T1000 (cell line): ENCODE measurements around the gene SH3BP5.
"Not testable (repeated sequence)": the region's sequence is repeated elsewhere in the genome, so short reads cannot be mapped to it uniquely, and the experiment has no call there.

Source experiments
- DNase-seq: peaks from one replicate; lab custom pipeline; 2025; ENCODE audit warnings: mixed read lengths; lab: John Stamatoyannopoulos, UW

The SH3BP5 gene, protein sequence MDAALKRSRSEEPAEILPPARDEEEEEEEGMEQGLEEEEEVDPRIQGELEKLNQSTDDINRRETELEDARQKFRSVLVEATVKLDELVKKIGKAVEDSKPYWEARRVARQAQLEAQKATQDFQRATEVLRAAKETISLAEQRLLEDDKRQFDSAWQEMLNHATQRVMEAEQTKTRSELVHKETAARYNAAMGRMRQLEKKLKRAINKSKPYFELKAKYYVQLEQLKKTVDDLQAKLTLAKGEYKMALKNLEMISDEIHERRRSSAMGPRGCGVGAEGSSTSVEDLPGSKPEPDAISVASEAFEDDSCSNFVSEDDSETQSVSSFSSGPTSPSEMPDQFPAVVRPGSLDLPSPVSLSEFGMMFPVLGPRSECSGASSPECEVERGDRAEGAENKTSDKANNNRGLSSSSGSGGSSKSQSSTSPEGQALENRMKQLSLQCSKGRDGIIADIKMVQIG

DNA sequence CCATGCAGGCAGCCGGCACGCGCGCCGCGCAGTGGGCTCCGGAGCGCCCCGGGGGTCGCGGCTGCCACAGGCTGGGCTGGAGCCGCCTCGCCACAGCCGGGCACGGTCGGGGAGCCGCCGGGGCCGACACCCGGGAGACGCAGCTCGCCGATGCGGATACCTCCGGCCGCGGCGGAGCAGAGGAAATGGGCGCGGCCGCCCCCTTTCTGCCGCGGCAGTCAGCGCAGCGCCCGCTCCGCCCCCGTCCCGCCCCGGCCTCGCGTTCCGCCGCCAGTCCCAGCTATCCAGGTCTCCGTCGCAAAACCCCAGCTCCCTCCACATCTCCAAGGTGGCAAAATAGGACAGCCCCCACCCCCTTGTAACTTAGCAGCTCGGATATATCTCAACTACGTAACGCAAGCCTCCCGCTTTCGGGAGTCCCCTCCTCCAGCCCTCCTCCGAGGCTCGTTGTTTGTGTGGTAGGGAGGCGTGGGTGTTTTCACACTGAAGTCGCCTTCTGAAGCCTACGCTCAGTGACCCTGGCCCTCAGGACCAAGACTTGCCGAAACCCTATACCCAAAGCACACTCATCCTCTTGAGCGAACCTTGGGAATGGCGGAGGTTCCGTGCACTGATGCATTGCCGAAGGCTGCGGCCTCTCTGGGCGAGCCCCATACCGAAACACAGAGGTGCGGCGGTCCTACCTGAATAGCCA, at the start of gene SH3BP5:
Gene SH3BP5, minus strand, starts transcription at position 182 of the 694 bp plus-strand sequence. Its CDS starts 178 bp downstream, at position 4.
- DNase-seq = peak; percentile 48

DNA sequence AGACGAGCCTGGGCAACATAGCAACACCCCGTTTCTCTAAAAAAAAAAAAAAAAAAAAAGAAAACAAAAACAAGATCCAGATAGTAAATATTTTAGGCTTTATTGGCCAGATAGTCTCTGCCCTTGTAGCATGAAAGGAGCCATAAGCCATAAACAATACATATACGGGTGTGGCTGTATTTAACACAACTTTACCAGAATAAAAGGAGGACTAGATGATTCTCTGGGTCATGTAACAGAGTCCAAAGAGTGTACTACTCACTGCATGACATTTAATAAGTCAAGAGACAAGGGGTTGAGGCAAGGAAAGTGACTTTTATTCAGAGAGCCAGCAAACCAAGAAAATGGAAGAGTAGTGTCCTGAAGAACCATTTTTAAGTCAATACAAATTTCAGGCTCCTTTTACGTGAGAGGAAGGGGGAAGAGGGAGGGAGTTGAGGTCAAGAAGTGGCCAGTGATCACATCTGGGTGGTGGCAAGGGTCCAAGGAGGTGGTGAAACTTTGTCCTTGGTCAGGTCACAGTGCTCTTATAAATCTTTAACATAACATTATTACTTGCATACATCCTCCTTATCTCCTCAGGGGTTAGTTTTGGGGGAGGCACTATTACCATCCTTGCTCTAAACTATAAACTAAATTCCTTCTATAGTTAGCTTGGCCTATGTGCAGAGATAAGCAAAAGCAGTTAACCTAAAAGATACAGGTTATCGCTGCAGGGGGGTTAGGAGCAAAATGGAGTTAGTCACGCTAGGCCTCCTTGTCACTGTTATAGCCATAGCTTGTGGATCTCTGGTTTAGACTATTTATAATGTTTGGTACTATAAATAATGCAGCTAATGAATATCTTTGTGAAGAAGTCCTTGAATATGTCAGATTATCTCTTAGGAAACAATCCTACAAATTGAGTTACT, 48.8 kb upstream of the SH3BP5 start:
- no peak for DNase-seq

DNA sequence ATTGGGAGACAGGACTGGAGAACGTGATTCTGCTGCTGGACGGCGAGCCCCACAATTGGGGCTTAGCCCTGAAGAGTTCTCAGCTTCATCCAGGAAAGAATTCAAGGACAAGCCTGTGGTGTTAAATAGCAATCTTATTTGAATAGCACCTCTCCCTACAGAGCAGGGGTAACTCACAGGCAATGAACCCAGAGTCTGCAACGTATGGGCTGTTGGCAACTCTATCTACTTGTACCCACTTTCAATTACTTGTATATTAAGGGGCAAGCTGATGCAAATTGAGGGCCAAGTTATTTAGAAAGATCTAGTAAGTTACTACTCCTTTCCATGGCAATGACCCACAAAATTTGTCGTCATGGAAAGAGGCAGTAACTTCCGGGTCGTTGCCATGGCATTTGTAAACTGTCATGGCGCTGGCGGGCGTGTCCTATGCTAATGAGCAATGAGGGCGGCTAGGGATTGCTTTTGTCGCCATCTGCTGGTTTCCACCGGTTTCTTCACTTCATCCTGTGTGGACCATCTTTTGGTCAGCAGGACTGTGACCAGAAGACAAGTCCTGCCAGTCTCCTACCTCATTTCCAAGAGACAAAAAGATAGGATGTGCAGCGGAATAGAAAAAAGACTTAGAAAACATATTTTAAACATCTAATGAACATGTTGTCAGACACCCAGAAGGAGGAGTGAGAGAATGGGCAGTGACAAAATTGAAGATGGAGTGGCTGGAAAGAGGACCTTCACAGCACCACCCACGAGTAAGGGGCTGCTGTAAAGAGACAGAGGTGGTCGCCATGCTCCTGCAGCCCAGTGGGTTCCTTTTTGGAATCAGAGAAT, 45.8 kb upstream of the SH3BP5 start:
- DNase-seq = peak; percentile 90

DNA sequence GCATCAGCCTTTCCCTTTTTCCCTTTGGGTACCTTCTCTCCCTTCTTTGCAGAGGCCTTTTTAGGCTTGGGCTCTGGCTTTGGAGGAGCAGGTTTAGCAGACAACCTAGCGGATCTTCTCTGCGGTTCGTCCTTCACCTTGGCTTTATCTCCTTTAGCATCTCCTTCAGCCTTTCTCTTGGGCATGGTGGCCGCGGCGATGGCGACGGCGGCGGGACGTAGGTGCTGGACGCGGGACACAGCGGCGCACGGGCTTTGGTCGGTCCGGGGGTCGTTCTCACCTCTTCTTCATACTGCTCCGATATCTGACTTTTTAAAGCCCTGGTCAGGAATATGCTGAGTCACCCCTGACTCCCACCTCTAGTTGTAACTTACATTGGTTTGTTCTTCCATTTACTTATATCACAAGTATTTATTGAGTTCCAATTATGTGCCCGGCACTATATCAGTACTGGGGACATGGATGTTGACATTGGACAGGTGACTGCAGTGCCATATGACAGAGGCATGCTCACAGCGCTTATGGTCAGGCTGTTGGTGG, 43.1 kb upstream of the SH3BP5 start:
- no peak for DNase-seq

DNA sequence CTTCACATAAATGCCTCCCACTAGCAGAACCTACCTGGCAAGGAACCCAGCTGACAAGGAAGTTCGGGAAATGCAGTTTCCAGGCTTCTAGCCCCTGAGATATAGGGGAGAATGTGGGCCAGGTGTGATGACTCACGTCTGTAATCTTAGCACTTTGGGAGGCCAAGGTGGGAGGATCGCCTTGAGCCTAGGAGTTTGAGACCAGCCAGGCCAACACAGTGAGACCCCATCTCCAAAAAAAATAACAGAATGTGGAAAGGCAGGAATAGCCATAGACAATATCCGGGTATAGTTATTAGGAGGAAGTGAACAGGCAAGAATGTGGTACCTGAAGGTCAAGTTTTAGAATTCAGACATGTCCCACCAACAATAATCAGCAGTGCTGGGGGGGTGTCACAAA, 40.5 kb upstream of the SH3BP5 start:
- DNase-seq = no peak

DNA sequence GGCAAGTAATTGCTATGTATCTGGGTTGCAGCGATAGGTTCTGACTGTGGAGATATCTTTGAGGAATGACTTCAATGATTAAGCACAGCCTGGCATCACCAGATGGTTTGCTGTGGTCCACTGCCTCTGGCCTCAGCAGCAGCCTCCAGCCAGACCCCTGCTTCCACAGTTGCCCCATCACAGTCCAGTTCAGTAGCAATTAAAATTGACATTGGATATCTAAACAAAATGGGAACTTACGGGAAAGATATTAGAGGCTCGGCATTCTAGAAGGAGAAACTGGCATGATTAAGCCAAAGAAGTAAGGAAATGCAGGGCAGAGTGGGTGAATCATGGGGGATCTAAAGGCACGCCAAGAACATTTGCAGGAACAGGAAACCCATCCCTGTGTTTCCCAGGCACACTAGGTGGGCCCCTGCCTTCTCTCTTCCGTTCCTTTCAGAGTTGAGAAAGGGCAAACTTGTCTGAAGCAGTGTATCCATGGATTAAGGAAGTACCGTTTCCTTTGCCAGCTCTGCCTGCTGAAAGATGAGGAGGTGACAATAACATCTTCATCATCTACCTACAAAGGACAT, 36.3 kb upstream of the SH3BP5 start:
- DNase-seq = no peak

DNA sequence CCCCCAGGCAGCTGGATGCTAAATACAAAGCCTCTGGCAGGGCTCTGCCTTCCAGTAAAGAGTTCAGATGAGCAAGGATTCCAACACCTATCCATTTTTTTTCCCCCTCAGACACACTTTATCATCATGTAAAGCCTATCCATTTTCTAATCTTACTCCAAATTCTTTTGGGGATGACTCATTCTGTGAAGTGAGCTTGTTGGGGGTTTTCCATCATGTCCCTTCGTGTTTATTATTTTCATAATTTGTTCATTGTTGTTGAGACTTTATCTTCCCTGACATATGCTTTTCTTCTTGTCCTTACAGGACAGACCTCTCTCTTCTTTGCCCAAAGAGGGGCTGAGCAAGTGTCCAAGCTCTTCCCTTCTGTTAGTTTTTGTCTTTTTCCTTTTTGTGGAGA, 34.7 kb upstream of the SH3BP5 start:
- no peak for DNase-seq

DNA sequence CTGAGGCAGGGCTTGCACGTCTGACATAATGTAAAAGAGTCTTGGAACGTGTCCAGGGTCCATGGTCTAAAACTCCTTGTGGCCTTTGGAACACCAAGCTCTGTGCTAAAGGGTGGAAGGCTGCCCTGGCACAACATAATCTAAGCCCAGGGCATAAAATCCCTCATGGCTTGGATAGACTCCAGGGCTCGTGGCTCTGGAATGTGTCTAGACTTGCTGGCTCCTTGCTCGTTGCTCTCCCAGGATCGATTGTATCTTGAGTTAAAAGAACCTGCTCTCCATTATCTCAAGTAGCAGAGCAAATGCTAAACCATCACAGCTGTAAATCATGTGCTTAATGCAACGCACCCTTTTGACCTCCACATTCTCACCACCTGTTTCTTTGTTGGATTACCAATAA, 31.7 kb upstream of the SH3BP5 start:
- not testable (repeated sequence) for DNase-seq

DNA sequence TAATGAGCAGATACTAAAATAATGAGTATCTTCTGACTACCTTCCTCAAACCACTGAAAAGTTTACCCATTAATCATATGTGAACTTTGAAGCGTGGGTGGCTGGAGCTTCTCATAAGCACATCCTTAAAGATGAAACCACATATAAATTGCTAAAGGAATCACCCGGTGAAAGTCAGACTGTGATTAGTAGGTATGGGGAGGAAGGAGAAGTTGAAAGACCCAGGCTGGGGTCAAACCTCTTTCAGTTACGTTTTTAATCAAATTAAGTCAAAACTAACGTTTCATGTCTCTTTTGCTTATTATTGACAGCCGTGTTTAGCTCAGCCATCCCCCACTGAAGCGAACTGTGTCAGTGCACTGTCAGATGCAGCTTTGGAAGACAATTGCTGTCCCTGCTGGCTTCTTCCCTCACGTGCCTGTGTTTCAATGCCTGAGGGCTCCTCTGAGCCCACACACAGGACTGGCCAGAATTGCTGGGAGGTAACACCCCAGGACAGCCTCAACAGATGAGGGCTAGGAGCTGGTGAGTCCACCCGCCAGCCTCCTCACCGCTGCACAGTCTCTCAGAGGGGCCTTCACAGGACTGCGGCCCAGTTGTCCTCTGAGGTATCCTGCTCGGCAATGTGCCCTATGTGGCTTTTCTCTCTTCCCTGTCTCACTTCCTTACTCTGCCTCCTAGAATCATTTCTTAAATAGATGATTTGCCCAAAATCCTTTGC, 29.3 kb upstream of the SH3BP5 start:
- DNase-seq = no peak

DNA sequence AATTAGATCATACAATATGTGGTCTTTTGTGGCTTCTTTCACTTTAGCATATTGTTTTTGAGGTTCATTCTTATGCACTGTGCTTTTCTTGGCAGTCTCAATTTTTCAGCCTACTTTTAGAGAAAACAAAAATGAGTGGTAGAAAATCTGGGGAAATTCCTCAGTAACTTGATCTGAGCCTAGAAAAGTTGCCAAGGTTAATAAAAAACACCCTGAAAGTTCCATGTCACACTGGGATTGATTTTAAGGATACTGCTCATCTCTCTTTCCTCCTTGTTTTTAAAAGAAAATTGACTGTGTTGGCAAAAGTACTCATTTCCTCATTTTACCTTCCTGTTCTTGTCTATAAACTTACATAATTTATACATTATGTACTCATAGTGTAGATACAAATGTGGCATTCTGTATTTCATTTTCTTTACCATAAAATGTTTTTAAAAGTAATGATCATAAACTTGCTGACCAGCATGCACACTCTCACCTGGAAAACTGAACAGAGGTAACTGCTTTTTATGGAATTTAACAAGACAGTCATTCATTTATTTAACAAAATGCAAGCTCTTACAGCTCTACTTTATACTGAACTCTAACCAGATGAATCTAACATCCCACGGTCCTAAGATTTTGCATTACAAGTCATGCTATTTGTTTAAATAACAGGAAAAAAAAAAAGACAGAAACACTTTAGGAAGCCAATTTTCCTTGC, 28.6 kb upstream of the SH3BP5 start:
- DNase-seq = no peak

DNA sequence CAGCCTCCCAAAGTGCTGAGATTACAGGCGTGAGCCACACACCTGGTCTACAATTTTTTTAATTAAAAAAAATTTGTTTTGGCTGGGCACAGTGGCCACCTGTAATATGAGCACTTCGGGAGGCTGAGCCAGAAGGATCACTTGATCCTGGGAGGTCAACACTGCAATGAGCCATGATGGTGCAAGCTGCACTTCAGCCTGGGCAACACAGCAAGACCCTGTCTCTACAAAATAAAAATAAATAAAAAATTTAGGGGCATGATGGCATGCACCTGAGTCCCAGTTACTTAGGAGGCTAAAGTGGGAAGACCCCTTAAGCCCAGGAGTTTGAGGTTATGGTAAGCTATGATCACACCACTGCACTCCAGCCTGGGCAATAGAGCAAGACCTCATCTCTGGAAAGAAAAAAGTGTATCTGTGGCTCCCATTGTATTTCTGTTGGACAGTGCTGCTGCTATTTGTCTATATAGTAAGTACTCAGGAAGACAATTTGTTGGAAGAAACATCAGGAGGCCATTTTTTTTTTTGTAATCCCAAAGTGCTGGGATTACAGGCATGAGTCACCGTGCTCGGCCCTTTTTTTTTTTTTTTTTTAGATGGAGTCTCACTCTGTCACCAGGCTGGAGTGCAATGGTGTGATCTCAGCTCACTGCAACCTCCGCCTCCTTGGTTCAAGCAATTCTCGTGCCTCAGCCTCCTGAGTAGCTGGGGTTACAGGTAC, 27.5 kb upstream of the SH3BP5 start:
- DNase-seq = no peak

DNA sequence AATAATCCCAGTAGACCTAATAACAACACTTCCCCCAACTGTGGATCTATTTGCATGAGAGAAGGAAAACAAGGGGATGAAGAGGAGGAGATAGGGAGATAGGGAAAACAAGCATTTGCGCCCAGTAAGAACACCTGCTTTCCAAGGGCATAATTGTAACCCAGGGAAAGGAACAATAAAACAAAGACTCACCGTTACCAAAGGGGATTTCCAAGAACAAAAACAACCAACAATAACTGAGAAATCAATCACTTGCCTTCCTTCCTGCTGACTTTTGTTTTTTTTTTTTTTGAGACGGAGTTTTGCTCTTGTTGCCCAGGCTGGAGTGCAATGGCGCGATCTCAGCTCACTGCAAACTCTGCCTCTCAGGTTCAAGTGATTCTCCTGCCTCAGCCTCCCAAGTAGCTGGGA, 24.3 kb upstream of the SH3BP5 start:
- DNase-seq = not testable (repeated sequence)

DNA sequence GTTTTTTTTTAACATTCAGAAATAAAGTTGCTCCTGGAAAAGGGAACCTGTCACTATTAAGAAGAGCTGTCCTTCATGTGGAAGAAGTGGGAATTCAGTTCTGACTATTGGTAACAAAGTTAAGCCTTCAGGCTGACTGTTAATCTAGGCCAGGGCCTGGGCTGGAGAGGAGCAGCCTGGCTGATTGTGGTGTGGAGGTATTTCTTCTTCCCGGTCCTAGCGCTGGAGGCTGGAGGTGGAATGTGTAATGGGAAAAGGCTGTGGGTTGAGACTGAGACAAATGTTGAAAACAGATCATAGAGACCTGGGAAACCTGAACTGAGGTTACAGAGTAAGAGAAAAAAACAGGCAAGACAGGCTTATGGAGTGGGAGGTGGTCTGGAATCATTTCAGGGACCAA, 23.8 kb upstream of the SH3BP5 start:
- DNase-seq = no peak

DNA sequence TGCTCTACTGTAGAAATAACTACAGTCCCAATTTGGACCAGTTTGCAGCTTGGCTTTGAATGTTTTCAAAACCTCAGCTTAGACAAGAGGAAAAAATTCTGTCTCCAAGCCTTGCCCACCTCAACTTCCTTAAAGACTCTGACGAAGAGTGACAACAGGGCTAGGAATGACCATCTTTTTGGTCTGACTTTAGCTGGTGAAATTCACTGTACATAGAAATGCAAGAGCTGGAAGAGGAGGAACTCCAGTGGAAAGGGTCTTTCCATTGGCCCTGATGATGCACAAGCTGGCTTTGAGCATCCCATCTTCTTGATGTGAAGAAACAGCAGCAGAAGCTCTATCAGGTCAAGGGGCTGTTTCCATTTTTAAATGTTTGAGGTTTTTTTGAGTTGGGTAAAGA, 22.7 kb upstream of the SH3BP5 start:
- DNase-seq = no peak

DNA sequence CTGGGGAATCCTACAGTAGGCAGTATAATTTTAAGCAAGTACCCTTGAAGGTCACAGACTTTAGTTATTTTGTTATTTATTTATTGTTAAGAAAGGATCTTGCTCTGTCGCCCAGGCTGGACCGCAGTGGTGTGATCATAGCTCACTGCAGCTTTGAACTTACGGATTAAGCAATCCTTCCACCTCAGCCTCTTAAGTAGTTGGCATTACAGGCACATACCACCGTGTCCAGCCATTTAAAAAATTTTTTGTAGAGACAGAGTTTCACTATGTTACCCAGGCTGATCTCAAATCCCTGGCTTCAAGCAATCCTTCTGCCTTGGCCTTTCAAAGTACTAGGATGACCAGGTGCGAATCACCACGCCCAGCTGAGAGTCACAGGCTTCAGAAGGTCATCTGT, 22.1 kb upstream of the SH3BP5 start:
- no peak for DNase-seq

DNA sequence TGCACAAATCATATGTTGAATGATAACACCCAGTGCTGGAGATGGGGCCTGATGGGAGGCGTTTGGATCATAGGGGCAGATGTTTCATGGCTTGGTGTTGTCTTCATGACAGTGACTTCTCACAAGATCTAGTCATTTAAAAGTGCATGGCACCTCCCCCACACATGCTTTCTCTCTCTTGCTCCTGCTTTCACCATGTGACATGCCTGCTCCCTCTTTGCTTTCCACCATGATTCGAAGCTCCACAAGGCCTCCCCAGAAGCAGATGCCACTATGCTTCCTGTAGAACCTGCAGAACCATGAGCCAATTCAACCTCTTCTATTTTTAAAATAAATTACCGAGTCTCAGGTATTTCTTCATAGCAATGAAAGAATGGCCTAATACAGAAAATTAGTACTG, 17.8 kb upstream of the SH3BP5 start:
- DNase-seq = no peak

DNA sequence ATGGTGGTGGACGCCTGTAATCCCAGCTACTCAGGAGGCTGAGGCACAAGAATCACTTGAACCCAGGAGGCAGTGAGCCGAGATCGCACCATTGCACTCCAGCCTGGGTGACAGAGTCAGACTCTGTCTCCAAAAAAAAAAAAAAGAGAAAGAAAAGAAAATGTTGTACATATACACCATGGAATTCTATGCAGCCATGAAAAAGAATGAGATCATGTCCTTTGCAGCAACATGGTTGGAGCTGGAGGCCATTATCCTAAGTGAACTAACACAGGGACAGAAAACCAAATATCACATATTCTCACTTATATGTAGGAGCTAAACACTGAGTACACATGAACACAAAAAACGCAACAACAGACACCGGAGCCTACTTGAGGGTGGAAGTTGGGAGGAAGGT, 17.1 kb upstream of the SH3BP5 start:
- not testable (repeated sequence) for DNase-seq

DNA sequence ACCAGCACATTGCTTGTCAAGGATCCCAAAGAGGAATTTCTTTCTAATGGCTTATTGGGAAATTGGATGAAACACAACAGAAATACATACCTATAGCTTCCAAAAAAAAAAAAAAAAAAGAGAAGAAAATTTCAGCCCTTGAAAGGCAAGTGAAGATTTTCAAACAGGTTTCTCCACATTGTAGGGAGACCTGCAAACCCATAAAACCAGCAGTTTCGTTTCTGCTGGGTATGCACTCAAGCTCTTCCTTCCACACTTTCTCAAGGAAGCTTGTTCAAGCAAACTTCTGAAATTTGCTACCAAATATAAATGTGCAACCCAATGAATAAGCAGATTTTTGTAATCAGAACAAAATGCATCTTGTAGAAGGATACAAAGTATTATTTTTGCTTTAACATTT, 15.9 kb upstream of the SH3BP5 start:
- no peak for DNase-seq

DNA sequence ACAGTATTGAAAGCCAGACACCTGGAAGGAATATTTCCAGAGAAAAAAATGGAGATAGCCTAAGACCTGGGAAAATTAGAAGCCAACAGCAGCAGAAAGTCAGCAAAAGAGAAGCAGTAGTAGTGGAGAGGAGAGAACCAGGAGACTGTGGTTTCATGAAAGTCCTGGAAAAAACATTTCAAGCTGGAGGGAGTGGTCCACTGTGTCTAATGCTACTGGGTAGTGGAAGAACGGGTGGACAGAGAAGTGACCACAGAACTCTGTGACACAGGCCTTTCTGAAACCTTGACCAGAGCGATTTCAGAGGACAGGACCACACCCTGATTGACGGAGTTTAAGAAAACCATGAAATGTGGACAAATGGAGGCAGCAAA, 15.3 kb upstream of the SH3BP5 start:
- DNase-seq = no peak
